Raji (cell line): Measurements from ENCODE around the gene KLHL2.

ENCODE experiments used
- POLR2A ChIP-seq: IDR thresholded peaks from 2 replicates; pipeline ENCODE4 v1.6.1; 2011; ENCODE audit warnings: low read depth, low read length, control low read depth; ENCODE audit not compliant: insufficient read depth

The KLHL2 gene, protein sequence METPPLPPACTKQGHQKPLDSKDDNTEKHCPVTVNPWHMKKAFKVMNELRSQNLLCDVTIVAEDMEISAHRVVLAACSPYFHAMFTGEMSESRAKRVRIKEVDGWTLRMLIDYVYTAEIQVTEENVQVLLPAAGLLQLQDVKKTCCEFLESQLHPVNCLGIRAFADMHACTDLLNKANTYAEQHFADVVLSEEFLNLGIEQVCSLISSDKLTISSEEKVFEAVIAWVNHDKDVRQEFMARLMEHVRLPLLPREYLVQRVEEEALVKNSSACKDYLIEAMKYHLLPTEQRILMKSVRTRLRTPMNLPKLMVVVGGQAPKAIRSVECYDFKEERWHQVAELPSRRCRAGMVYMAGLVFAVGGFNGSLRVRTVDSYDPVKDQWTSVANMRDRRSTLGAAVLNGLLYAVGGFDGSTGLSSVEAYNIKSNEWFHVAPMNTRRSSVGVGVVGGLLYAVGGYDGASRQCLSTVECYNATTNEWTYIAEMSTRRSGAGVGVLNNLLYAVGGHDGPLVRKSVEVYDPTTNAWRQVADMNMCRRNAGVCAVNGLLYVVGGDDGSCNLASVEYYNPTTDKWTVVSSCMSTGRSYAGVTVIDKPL

DNA sequence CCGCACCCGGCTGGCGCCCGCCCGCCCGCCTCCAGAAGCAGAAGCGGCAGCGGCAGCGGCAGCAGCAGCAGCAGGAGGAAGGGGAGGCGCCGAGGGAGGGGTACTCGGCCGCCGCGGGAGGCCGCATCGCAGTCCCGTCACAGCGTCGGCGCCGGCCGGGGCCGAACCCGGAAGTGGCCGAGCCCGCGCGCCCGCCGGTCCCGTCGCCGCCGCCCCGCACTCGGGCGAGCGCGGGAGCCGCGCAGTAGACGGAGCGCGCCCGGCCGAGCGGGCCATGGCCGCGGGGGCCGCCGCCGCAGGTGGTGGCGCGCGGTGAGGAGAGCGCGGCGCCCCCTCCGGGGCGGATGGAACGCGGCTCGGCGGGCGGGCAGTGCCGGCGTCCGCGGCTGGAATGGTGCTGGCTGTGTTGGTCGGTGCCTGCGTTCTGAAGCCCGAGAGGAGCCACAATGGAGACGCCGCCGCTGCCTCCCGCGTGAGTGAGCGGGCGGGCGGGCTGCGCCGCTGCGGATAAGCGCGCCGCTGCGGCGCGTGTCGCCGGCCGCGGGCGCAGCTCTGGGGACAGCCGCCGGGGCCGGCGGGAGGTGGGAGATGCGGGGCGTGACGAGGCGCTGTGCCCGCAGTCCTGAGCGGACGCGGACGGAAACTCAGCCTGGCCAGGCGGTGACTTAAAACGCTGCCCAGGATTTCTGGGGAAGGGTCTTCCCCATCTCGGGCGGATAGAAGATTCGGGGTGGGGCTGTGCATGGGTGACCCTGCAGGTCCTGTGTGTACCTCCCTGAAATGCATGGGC lies at the start of gene KLHL2:
Gene KLHL2, plus strand, starts transcription at position 131 of the 790 bp plus-strand sequence. Its CDS starts 316 bp downstream, at position 447.
- TF ChIP-seq POLR2A: peak; percentile 55

DNA sequence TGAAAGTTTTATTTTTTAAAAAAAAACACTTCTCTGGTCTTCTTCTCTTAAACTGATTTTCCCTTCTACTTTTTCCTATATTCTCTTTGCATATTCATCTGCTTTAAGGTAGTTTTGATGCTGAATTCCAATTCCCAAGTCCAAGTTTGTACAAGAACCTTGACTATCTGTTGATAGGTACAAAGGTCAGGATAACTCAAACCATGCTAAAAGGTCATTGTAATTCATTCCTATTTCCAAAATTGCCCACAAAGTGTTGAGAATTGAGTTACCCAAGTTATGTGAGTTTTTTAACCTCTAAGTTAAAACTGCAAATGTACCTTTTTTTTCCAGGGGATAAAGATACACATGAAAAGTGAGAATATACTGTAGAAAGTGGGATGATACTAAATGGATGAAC lies 48.6 kb upstream of the KLHL2 start:
- no peak for TF ChIP-seq POLR2A

DNA sequence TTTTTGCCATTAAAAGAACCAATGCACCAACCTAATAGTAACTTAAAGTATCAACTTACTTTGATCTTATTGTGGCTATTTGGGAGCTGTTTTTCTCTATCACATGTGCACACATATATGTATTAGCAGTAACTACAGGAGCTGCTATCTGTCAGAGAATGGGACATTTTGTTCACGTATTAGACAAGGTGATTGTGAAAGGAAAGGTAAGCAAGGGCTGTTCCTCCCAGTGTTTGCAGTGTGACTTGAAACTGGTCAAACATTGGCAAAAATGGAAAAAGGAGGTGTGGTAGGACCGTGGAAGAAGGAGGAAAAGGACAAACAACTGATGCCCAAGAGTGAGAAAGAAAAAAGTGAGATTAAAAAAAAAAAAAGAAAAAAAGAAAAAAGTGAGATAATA lies 43.1 kb upstream of the KLHL2 start:
- no peak for TF ChIP-seq POLR2A

DNA sequence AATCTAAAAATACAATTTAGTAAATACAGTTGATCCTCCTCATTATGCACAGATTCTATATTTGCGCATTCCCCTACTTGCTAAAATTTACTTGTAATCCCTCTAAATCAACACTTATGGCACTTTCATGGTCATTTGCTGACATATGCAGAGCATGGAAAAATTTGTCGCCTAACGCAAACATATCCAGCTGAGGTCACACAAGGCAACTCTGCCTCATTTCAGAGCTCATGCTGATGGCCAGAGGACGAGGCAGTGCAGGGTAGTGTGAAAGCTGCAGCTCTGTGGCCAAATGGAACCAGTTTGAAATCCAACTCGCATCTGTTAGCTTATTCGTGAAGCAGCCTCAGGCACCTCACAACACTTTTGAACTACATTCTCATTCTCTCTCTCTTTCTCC lies 39.7 kb upstream of the KLHL2 start:
- TF ChIP-seq POLR2A: no peak

DNA sequence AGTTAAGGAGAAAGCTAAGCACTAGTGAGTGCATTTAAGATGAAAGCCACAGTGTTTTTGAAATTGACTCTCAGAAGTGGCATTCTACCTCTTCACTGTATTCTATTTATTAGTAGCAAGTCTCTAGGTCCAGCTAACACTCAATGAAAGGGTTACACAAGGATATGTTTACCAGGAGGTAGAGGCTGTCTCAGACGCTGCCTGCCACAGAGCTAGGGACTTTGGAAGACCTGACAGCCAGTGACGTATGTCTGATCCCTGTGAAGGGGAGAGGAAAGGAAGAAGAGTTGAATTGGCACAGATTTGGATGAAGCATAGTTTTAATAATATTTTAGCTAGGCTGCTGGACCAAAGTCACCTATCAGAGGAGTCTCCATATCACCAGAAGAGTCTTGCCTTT lies 36.5 kb upstream of the KLHL2 start:
- no peak for TF ChIP-seq POLR2A

DNA sequence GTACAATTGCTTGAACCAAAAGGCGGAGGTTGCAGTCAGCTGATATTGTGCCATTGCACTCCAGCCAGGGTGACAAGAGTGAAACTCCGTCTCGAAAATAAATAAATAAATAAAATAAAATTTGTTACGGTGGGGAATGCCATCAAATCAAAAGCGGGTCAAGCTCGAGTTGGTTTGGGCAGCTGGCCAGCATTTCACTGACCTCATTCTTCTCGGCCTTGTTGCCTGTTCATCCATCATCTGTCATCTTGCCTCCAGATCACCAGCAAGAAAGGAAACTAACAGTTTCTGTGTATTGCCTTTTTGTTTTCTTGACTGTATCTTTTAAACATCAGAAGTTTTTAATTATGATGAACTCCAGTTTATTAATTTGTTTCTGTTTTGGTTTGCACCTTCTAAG lies 31.5 kb upstream of the KLHL2 start:
- TF ChIP-seq POLR2A: no peak

DNA sequence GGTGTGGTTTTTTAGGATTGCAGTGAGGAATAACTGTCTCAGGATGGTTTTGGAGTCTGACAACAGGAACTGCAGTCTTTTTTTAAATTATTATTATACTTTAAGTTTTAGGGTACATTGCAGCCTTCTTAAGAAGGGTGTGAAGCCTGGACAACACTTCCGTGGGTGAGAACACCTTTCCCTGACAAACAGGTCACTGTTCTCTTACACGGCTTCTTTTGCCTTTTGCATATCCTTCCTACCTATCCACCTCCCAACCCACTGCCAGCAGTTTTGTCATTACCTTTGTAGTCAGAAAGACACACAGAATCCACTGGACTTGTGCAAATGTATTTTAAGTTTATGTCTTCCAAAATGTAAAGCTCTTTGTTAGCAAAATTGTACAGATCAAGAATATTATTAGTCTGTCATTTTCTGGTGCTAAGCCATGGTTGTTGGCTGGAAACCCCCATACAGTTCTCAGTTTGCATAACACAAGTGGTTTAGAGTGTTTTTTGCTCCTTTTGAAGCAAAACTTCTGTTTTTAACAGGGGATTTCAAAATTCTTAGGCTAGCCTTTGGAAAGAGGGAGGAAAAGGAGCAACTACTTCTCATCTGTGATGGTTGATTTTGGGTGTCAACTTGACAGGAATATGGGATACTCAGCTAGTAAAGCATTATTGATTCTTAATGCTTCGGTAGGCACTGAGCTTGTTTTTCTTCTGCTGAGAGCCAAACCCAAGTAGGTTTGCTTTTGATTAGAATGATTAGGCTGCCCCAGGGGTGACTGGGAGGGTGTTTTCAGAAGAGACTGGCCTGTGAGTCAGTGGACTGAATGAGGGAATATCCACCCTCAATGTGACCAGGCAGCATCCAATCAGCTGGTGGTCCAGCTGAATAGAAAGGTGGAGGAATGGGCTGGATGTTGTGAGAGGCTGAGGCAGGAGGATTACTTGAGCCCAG lies 29.4 kb upstream of the KLHL2 start:
- TF ChIP-seq POLR2A: no peak

DNA sequence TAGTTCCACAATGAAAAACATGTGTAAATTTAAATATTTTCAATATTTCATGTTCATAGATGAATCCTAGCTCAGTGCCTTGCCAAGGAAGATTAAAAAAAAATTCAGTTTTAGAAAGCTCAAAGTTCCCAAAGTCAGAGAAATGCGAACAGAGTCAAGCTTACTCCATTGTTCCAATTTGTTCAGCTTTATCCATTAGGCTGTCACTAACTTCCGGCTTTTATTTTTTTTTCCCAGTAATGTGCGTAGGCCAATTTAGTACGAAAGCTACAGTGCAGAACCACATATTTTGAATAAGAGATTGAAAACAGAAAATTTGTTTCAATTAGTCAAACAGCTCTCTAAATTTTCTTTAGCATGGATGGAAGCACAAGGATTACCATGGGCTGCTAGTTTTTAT lies 23.1 kb upstream of the KLHL2 start:
- TF ChIP-seq POLR2A: no peak

DNA sequence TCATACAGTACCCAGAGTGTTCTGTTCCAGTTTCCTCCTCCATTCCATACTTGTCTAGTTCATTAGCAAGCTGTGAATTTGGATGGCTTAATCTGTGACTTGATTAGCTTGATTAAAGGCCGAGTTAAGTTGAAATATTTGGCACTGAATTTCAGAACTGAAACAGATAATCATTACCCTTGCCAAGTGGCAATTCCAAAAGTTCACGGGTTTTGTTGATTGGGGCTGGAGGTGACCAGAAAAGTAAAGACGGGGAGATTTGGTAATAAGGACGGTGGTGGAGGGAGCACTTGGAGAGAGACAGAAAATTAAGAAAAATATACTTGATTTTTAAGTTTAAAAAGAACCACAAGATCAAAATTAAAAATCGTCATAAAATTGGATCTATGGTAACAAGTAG lies 21.9 kb upstream of the KLHL2 start:
- TF ChIP-seq POLR2A: no peak

DNA sequence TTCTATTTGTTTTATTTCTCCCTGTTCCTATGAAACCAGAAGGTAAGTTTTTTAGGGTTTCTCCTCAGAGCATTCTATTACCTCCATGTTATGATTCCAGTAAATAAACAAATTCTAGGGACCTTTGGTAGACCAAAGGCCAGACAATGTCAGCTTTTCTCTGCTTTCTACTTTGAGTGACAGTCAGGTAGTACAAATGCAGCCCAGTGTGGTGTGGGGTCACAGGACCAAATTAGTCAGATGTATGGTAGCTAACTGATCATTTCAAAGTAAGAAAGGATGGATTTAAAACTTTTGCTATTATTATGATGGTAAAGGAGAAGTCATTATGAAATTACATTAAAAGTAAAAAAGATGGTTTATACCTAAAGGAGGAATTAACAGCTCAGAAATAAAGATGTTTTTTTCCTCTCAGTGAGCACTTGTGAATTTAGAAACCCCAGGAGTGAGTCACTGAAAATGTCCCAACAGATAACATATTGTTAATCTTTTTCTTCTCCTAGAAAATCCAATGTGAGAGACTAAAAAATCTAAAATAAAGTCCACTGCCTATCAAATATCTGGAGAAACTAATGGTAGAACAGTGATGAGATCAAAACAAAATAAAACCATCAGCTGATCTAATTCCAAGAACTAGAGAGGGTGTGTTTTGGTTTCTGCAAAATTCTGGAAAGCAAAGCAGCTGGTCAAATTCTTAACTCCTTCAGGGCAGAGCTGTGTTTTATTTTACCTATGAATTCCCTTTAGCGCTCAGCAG lies 16.6 kb upstream of the KLHL2 start:
- no peak for TF ChIP-seq POLR2A

DNA sequence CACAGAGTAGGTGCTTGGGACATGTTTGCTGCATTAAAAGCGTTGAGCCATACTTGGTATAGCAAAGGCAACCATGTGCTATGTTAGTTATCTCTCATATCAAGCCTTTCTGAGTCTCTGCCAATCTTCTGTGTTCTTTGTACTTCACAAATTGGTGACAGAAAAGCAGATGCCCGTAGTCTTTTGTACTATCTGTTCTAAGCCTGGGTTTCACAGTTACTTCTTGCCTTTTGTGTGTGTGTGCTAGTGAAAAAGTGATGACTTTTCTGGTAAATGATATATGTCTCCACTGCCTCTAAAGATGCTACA lies 16.1 kb upstream of the KLHL2 start:
- no peak for TF ChIP-seq POLR2A

DNA sequence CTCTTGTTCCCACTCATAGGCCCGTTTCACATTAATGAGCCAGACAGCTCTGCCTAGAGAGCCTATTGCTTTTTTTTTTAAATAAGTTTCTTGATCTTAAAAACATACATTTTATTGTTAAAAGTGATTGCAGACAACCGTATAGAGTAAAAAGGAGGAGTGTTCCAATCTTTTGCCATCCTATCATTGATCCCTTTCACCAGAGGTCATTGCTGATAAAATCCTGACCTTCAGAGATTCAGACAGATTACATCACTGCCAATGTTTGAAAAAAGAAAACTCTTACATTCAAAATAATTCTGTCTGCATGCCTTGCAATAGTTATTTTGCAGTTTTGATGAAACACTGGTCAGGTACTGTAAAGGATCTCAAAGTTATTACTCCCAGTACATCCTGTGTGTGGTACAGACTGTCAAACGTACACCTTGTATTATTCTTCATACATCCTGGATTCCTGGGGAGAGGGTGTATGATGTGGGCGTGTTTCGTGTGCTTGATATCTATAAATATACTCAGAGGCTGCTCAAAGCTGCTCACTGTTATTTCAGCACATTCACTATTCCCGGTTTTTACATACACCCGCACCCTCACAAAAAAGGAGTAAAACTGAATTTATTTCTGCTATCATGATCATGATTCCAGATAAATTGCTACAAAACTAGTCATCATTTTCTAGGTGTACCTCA lies 15.4 kb upstream of the KLHL2 start:
- no peak for TF ChIP-seq POLR2A

DNA sequence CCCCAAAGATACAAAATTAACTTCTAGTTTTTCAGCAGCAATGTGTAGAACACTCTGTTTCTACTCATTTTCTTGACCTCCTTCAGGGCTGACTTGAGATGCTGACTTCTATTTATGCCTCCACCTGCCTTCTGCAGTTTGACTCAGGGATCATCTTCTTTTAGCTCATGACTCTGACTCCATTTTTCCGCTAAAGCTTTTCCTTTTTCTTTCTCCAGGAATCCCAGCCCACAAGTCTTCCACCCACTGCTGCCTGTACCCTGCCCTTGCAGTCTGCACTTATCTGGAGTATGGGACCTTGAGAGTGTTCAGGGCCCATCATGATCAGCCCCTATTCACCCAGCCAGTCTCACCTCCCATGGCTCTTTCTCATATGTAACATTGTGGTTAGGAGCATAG lies 14.9 kb upstream of the KLHL2 start:
- TF ChIP-seq POLR2A: no peak

DNA sequence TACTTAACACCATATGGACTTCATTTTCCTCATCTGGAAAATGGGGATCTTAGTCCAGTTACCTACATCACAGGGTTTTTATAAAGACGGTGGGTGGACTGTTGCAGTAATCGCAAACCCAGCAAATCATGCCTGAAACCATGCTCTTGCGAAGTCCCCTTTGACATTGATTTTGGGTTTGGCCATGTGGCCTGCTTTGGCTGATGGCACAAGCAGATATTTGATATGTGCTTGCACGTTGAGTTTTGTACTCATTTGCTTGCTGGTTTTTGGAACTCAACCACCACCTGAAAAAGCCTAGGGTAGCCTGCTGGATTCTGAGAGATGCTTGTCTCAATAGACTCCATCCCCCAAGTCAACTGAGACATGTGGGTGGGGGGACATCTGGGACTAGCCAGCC lies 14.4 kb upstream of the KLHL2 start:
- no peak for TF ChIP-seq POLR2A
